Stimulated activated CD4-positive, alpha-beta T cell treated with anti-CD3 and anti-CD28 coated beads, Interleukin-1b, Interleukin-23, amount 100 ng/mL, for 24 hours (primary cell): Measurements from ENCODE around the gene HSFX2.
"Not testable (repeated sequence)": the region's sequence is repeated elsewhere in the genome, so short reads cannot be mapped to it uniquely, and the experiment has no call there.

Experiments used
- DNase-seq, 4 experiments: peaks; one replicate each; pipeline ENCODE4 v3.0.0-alpha.2; 2020; ENCODE audit warnings: low read depth in 4 of 4, low spot score in 1 of 4

The HSFX2 gene, protein sequence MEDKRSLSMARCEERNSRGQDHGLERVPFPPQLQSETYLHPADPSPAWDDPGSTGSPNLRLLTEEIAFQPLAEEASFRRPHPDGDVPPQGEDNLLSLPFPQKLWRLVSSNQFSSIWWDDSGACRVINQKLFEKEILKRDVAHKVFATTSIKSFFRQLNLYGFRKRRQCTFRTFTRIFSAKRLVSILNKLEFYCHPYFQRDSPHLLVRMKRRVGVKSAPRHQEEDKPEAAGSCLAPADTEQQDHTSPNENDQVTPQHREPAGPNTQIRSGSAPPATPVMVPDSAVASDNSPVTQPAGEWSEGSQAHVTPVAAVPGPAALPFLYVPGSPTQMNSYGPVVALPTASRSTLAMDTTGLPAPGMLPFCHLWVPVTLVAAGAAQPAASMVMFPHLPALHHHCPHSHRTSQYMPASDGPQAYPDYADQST

DNA sequence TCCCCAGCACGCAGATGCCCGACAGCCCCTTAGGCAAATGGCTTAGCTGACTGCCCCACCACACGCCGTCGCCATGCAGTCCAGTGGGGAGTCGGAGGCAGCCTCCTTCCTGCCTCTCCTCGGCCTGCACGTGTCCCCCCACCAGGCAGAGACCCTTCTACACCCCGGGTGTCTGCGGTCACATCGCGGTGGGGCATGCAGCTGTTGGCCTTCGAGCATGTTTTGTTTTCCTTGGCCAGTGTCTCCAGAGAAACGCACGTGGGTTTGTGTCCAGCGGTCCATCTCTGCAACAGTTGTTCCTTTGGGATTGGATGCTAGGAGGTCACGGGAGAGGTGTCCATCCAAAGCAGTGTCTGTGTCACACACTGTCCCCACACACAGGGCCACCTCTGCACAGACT lies at the start of gene HSFX2:
HSFX2 (minus strand) TSS at position 101 of the 400 bp plus-strand sequence. CDS start 614 bp downstream, outside the sequence.
- not testable (repeated sequence) for DNase-seq

DNA sequence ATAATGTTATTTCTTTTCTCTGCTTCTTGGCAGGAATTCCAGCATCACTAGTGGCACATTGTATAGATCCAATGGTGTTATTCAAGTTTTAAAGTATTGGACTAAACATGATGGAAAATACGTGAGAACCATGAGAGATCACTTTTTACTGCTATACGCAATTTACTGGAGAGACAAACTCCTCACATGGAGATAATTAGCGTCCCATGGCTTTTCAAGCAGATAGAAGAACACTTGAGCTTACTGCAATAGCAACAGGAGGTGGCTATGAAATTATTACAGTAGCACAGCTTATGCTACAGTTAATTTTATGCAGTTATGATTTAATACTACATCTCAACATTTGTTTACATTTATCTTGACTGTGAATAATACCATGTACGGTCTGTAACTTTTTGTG lies 48.4 kb upstream of the HSFX2 start:
- DNase-seq, result no peak

DNA sequence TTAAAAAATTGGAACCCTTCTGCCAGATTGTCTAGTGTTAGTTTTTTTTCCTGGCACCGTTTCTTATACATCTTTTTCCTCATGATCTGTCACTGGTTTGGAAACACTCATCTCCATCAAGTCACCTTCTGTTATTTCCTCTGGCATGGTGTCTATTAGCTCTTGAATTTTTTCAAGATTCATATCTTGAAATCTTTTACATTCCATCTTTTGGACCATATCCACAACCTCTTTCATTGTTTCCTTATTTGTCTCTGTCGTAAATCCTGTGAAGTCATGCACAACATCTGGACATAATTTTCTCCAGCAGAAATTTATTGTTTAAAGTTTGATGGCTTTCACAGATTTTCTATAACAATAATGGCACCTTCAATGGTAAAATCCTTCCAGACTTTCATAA lies 46.7 kb upstream of the HSFX2 start:
- DNase-seq, result no peak

DNA sequence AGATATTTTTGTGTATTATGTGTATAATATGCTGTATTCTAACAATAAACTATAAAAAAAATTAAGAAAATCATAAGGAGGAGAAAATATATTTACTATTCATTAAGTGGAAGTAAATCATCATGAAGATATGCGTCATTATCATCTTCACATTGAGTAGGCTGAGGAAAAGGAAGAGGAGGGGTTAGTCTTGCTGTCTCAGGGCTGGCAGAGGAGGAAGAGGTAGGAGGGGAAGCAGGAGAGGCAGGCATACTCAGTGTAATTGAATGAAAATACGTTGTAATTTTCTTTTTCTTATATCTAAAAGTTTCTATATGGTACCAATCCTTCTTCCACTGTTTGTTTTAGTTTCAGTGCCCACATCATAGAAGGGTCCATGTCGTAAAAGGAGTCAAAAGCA lies 46.3 kb upstream of the HSFX2 start:
- DNase-seq, result no peak

DNA sequence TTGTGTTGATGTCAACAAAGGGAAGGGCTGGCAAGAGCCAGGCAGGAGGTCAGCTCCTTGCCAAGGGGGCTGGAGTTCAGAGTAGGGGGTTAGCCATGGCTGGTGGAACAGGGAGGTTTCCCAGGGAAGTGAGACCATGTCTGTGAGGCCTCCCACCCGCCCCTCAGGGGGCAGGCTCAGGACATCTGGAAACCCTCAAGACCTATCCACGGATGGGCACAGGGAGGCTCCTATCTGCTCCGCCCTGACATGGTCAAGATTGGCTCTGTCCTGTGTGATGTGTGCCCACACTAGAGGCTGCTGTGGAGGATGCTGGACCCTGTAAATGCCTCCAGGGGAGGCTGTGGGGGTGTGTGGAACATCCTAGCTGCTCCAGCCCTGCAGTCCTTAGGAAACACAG lies 44.5 kb upstream of the HSFX2 start:
- DNase-seq, result no peak

DNA sequence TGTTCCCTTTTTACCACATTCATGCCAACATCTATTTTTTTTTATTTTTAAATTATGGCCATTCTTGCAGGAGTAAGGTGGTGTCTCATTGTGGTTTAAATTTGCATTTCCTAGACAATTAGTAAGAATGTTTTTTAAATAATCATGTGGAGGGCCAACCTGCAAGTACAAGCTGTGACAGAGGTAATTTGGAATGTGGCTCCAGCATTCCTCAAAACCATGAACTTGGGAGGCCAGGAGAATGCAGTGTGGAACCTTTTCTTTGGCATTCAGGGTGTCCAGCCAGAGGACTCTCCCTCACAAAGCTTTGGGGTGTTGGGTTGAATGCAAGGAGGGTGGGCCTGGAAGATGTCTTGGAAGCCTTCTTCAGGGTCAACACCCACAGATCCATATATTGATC lies 43.7 kb upstream of the HSFX2 start:
- DNase-seq, result no peak

DNA sequence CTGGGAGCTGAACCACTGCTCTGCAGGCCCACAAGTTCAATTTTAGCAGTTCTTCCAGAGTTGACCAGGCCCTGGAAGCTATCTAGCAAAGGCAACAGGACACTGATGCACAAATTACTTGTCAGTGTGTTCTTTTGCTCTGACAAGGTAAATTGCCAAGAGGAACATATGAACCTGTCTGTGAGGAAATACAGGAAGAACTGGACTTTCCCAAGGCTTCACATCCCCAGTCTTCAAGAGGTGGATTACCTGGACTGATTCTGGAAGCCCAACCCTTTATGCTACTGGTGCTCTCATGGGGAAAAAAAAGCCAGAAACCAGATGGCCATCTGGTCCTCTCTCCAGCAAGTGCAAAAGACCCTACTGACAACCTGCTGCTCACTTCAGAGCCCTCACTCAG lies 38.4 kb upstream of the HSFX2 start:
- DNase-seq, result no peak

DNA sequence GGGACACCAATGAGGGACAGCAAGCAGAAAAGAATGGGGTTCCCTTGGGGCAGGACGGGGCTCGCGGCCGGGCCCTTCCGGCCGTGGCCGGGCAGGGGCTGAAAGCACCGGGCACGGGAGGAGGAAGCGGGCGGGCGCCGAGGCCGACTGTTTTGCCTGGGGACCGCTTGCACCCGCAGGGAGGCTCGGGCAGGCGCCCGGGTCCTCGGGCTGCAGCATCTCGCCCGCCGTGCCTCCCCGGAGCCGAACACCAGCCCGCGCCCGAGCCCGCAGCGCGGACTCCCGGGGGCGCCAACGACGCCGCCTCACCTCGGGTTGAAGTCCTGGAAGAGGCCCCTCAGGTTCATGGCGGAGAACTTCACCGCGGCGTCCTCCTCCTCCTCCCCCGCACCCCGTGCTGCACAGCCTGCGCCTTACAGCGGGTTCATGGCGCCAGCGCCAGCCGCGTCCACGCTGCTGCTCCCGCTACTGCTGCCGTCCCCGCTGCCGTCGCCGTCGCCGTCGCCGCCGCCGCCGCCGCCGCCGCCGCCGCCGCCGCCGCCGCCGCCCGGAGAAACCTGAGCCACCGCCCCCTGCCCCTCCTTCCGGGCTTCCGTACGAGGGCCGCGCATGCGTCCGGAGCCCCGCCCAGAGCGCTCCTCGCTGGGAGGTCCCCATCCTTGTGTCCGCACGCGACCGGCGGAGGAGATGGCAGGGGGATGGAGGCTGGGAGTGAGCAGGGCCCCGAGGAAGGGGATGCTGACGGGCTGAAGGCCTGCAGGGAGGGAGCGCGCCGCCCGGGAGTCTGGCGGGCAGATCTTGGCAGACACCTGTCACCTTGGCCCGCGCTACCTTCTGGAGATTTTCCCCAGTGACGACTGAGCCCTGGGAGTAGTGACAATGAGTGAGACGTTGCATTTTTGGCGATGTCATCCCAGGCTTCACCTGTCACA lies 36.4 kb upstream of the HSFX2 start, which contains the start of gene TMEM185A:
TMEM185A (minus strand) TSS at position 559 of the 932 bp plus-strand sequence; CDS start at position 347, 212 bp downstream.
- peak; percentile 42 to 62 (median 54) for DNase-seq

DNA sequence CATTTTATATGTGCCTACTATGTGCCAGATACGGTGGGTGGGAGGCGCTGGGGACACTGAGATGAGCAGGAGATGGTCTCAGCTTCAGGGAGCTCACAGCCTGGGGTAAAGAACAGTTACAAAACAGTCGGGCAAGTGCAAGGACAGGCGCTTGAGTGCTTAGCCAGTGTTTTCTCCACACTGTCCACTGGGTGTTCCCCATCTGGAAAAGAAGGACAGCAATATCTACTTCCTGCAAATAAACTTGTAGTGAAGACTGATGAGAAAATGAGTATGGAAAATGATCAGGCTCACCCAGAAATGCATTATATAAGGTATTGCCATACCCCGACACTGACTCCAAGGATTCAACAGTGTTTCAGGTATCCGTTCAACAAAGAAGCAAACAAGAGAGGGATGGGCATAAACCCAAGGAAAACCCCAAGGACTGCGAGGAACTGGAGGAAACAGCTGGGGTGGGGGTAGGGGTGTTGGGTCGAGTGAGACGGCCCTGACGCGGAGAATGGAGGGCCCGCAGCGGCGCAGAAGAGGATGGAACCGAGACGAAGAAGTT lies 35.6 kb upstream of the HSFX2 start:
- DNase-seq, result no peak

DNA sequence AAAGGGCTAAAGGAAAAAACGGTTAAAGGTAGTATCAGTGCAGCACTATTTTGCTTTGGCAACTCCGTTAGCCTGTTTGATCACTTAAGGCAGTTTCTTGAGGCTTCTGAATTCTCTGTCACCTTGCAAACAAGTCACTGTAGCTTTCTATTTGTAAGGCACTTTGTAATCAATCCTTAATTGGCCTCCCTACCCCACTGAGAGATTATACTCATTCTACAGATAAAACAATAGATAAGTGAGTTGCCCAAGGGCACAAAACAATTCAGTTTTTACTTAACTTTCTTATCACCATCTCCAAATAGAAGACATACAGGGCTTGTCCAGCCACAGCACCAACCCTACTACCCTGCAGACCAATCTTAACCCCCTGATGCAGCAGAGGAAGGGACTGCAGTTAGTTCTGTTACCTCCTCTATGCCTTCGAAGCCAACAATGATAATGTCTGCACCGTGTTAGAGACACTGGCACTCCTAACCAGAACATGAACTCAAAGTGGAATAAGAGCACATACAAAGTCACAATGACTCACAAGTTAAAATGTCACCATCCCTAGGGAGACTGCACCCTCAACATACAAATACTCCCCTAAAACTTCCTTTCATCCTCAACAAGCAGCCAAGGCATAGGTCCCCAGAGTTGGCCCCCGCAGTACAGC lies 34.7 kb upstream of the HSFX2 start:
- no peak for DNase-seq

DNA sequence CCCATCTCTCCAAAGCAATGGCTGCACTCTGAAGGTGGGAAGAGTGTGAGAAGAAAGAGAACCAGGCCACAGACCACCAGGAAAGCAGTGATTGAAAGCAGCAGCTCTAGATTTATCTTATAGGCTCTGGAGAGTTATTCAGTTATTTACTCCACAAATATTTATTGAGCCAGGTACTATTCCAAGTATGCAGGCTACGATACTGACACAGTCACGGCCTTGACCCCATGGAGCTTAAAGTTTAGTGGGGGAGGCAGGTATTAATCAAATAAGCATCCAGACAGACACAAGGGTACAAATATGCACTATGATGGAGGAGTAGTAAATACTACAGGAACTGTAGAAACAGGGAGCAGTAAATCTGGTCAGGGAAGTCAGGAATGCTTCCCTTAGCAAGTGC lies 33.7 kb upstream of the HSFX2 start:
- no peak for DNase-seq

DNA sequence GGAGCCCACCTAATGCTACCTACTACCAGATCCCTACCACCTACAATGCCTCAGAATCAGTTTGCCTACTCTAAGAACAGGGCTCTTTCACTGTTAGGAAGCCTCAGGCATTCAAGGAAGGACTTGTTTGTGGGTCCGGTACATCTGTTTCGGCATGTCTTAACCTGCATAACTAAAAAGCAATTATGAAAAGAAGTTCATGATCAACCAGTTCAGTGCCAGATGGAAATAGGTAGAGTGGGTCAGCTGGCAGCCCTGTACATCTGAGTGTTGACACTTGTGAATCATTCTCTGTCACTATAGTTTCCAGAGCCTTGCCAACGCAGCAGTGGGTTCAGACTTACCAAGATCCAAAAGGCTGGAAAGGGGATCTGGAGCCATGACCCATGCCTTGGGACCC lies 33.2 kb upstream of the HSFX2 start:
- DNase-seq, result no peak

DNA sequence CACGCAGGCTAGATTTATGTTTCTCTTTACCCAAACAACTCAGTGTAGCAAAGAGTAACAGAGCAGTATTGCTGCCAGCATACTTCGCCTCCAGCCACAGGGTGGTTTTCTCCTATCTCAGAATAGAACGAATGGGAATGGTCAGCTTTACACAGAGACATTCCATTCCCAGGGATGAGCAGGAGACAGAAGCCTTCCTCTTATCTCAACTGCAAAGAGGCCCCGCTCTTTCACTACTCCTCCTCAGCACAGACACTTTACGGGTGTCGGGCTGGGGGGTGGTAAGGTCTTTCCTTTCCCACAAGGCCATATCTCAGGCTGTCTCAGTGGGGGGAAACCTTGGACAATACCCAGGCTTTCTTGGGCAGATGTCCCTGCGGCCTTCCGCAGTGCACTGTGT lies 31.7 kb upstream of the HSFX2 start:
- not testable (repeated sequence) for DNase-seq

DNA sequence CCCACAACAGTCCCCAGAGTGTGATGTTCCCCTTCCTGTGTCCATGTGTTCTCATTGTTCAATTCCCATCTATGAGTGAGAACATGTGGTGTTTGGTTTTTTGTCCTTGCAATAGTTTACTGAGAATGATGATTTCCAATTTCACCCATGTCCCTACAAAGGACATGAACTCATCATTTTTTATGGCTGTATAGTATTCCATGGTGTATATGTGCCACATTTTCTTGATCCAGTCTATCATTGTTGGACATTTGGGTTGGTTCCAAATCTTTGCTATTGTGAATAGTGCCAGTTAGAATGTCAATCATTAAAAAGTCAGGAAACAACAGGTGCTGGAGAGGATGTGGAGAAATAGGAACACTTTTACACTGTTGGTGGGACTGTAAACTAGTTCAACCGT lies 24.5 kb upstream of the HSFX2 start:
- DNase-seq, result not testable (repeated sequence)

DNA sequence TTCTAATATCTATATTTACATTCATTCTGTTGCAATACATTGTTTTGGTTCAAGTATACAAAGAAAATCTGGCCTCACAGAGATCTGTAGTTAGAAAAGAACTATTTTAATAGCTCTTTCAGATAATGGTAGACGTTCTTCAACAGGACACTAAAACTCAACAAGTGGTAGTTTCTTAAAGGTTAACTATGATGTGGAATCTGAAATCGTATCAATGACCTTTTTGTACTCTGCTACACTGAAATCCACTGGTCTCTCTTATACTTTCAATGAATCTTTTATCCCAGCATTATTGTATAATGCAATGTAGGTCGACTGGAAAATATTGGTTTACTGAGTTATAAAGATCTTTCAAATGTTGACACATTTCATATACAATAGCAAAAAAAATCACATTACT lies 23.8 kb upstream of the HSFX2 start:
- no peak for DNase-seq

DNA sequence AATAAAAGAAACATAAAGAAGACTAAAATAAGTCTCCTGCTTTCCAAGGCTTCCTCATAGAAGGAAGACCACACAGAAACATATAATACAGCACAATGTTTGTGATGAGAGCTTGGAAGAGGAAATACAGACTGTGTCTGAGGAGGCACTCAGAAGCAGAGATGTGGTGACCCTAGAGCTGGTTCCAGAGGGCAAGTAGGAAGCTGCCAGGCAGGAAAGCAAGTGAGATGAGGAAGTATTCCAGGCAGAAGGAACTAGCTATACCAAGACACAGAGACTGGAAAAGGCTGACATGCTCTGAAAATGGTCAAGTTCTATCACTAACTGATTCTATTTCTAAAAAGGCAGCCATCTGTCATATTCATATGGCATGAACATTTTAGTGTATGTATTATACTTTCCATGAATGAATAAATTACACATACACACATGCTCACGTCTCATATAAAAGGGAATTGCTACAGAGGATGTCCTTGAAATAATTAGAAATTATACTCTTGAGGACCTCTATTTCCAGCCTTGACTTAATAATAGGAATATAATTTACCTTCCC lies 16.6 kb upstream of the HSFX2 start:
- no peak for DNase-seq

DNA sequence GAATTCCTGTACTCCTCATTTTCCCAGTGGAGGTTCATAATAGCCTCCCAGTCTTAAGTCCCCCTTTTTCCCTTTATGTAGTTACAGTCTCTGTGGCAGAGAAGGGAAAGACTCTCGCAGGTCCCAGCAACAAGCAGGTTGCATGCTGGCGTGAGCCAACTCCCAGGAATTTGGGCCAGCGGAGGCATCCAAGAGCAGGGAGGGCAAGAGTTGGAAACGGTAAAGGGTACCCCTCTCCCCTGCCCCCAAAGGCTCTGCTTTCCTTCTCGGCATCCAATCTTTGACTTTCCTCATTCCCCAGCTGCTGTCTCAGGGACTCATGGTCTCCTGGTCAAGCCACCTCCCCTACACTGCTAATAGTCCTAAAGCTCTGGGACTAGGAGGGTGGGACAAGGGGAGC lies 15.4 kb upstream of the HSFX2 start:
- DNase-seq, result no peak

DNA sequence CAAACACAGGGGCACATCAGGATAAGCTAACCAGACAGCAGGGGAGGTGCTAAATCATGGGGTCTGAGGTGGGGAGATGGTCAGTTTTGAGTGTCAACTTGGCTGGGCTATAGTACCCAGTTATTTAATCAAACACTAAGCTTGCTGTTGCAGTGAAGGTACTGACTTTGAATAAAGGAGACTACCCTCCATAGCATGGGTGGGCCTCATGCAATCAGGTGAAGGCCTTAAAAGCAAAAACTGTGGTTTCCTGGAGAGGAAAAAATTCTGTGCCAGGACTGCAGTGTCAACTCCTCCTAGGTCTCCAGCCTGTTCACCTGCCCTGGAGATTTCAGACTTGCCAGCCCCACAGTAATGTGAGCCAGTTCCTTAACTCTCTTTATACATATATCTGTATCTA lies 12.6 kb upstream of the HSFX2 start:
- DNase-seq, result no peak

DNA sequence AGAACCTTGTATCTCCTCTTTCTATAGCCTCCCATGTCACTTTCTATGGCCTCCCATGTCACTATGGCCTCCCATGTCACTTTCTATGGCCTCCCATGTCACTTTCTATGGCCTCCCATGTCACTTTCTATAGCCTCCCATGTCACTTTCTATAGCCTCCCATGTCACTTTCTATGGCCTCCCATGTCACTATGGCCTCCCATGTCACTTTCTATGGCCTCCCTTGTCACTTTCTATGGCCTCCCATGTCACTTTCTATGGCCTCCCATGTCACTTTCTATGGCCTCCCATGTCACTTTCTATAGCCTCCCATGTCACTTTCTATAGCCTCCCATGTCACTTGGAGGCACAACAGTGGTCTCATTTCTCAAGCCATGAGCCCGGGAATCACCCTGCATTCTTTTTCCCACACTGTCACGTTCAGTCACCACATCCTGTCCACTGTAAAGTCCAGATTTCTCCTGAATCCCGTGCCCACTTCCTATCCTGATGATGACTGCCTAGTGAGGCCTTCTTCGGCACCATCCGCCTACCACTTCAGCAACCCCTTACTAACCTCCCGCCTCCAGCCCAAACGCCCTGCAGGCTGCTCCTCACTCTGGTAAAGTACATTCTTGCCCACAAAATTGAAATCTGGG lies 10.3 kb upstream of the HSFX2 start:
- DNase-seq, result not testable (repeated sequence)

DNA sequence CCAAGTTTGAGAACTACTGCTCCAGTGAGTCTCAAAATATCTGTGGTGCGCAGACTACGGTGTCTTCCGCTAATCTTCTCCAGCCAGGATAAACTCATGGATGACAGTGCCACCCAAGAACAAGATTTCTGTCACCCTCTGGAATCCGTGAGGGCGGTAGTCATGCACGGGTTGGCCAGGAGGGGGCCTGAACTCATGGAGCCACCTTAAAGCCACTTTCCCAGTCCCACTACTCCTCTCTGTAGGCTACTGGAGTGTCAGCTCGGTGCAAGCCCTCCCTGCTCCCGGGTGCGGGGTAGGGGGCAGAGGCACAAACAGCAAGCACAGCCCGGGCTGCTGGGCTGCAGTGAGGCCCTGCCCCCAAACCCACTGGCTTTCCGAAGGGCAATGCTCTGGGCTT lies 3.5 kb upstream of the HSFX2 start:
- DNase-seq, result not testable (repeated sequence)
